SK-N-SH treated with all-trans-retinoic acid at 6 μM for 48 hours (cell line): ENCODE results near the gene KSR2.

Source experiments
- ATAC-seq: fragments of 200-7000 bp; cut with Tn5 transposase; 3 replicates; pipeline ENCODE4 v1.9.1; 2020; ENCODE audit warnings: mild to moderate bottlenecking, moderate library complexity
- ARNTL ChIP-seq: fragments of 450-650 bp; formaldehyde crosslinking; IDR thresholded peaks from 2 replicates; pipeline ENCODE4 v1.5.0; 2020; ENCODE audit warnings: low read depth, mild to moderate bottlenecking, moderate library complexity, borderline replicate concordance
- BACH2 ChIP-seq: fragments of 250-450 bp; sonication (Bioruptor Pico); IDR thresholded peaks from 2 replicates; pipeline ENCODE4 v1.9.0; 2021; ENCODE audit warnings: mild to moderate bottlenecking, borderline replicate concordance
- CSDC2 ChIP-seq: fragments of 250-450 bp; sonication (Bioruptor Pico); IDR thresholded peaks from 2 replicates; pipeline ENCODE4 v1.5.0; 2020; ENCODE audit warnings: mild to moderate bottlenecking, moderate library complexity
- CSRNP3 ChIP-seq: fragments of 250-450 bp; sonication (Bioruptor Pico); IDR thresholded peaks from 2 replicates; pipeline ENCODE4 v1.5.1; 2021; ENCODE audit warnings: mild to moderate bottlenecking, moderate library complexity
- ESRRG ChIP-seq: fragments of 250-450 bp; sonication (Bioruptor Pico); IDR thresholded peaks from 2 replicates; pipeline ENCODE4 v1.6.1; 2021; ENCODE audit warnings: mild to moderate bottlenecking
- GLIS3 ChIP-seq: fragments of 250-450 bp; sonication (Bioruptor Pico); IDR thresholded peaks from 2 replicates; pipeline ENCODE4 v1.5.0; 2020; ENCODE audit warnings: mild to moderate bottlenecking, moderate library complexity
- ISL1 ChIP-seq: fragments of 250-450 bp; sonication (Bioruptor Pico); IDR thresholded peaks from 2 replicates; pipeline ENCODE4 v2.1.2; 2022; ENCODE audit warnings: mild to moderate bottlenecking, moderate library complexity
- PATZ1 ChIP-seq: fragments of 250-450 bp; sonication (Bioruptor Pico); IDR thresholded peaks from 2 replicates; pipeline ENCODE4 v1.8.0; 2020; ENCODE audit warnings: mild to moderate bottlenecking, moderate library complexity, borderline replicate concordance
- POU6F1 ChIP-seq: fragments of 250-450 bp; sonication (Bioruptor Pico); IDR thresholded peaks from 2 replicates; pipeline ENCODE4 v1.8.0; 2021; ENCODE audit warnings: low read depth, mild to moderate bottlenecking, moderate library complexity, borderline replicate concordance
- PPARA ChIP-seq: fragments of 250-450 bp; sonication (Bioruptor Pico); IDR thresholded peaks from 2 replicates; pipeline ENCODE4 v1.5.0; 2020; ENCODE audit warnings: mild to moderate bottlenecking, borderline replicate concordance
- RARB ChIP-seq: fragments of 250-450 bp; sonication (Bioruptor Pico); IDR thresholded peaks from 2 replicates; pipeline ENCODE4 v1.8.0; 2021; ENCODE audit warnings: mild to moderate bottlenecking, moderate library complexity
- SNAI2 ChIP-seq: fragments of 250-450 bp; sonication (Bioruptor Pico); IDR thresholded peaks from 2 replicates; pipeline ENCODE4 v1.5.0; 2020; ENCODE audit warnings: mild to moderate bottlenecking, moderate library complexity
- TCF4 ChIP-seq: fragments of 250-450 bp; sonication (Bioruptor Pico); IDR thresholded peaks from 2 replicates; pipeline ENCODE4 v1.8.0; 2021; ENCODE audit warnings: mild to moderate bottlenecking, moderate library complexity, borderline replicate concordance
- TSHZ2 ChIP-seq: fragments of 250-450 bp; sonication (Bioruptor Pico); IDR thresholded peaks from 2 replicates; pipeline ENCODE4 v1.5.0; 2020; ENCODE audit warnings: mild to moderate bottlenecking, moderate library complexity
- ZC3H10 ChIP-seq: fragments of 250-450 bp; sonication (Bioruptor Pico); IDR thresholded peaks from 2 replicates; pipeline ENCODE4 v1.5.1; 2021; ENCODE audit warnings: mild to moderate bottlenecking, moderate library complexity
- ZFP3 ChIP-seq: fragments of 250-450 bp; sonication (Bioruptor Pico); IDR thresholded peaks from 2 replicates; pipeline ENCODE4 v1.5.0; 2020; ENCODE audit warnings: mild to moderate bottlenecking, moderate library complexity
- ZFP30 ChIP-seq: fragments of 450-650 bp; formaldehyde crosslinking; IDR thresholded peaks from 2 replicates; pipeline ENCODE4 v1.5.0; 2022; ENCODE audit warnings: mild to moderate bottlenecking, moderate library complexity
- ZNF565 ChIP-seq: fragments of 450-650 bp; formaldehyde crosslinking; conservative IDR thresholded peaks from 2 replicates; pipeline ENCODE4 v1.5.0; 2020; ENCODE audit warnings: low read depth, mild to moderate bottlenecking, moderate library complexity
- ZNF70 ChIP-seq: fragments of 450-650 bp; formaldehyde crosslinking; IDR thresholded peaks from 2 replicates; pipeline ENCODE4 v1.5.0; 2020; ENCODE audit warnings: mild to moderate bottlenecking, moderate library complexity
- ZNF8 ChIP-seq: fragments of 450-650 bp; formaldehyde crosslinking; IDR thresholded peaks from 2 replicates; pipeline ENCODE4 v1.5.0; 2020; ENCODE audit warnings: mild to moderate bottlenecking, moderate library complexity

Gene KSR2

GRCh38 chr12:117641885-117642284, 326.9 kb downstream of the KSR2 start (continued):
- TF ChIP-seq TSHZ2 (CRISPR knock-in tag) (no peak), ZNF565 (CRISPR knock-in tag) (no peak), ZNF70 (CRISPR knock-in tag) (no peak), ZC3H10 (CRISPR knock-in tag) (no peak), ZNF8 (no peak), ZFP3 (CRISPR knock-in tag) (no peak), BACH2 (CRISPR knock-in tag) (no peak), POU6F1 (CRISPR knock-in tag) (no peak), ARNTL (CRISPR knock-in tag) (no peak), ISL1 (no peak), PATZ1 (CRISPR knock-in tag) (no peak), TCF4 (CRISPR knock-in tag) (no peak), PPARA (CRISPR knock-in tag) (no peak)

- no peak for TF ChIP-seq SNAI2 (CRISPR knock-in tag)
- TF ChIP-seq ZFP30 (CRISPR knock-in tag), result no peak
- TF ChIP-seq POU6F1 (CRISPR knock-in tag), result no peak
- TF ChIP-seq ZNF565 (CRISPR knock-in tag), result no peak
- no peak for TF ChIP-seq CSDC2 (CRISPR knock-in tag)
- TF ChIP-seq ARNTL (CRISPR knock-in tag), result no peak
- no peak for TF ChIP-seq RARB (CRISPR knock-in tag)
- TF ChIP-seq ZNF8, result no peak
- ATAC-seq, result no peak
Measured at GRCh38 chr12:117640511-117640910, 328.3 kb downstream of the KSR2 start.

- ATAC-seq, result no peak
- TF ChIP-seq RARB (CRISPR knock-in tag) (no peak), TCF4 (CRISPR knock-in tag) (no peak), GLIS3 (no peak), ZFP3 (CRISPR knock-in tag) (no peak), ZNF565 (CRISPR knock-in tag) (no peak), CSDC2 (CRISPR knock-in tag) (no peak), ZNF70 (CRISPR knock-in tag) (no peak), SNAI2 (CRISPR knock-in tag) (no peak), CSRNP3 (CRISPR knock-in tag) (no peak), ZFP30 (CRISPR knock-in tag) (no peak), PATZ1 (CRISPR knock-in tag) (no peak), ESRRG (CRISPR knock-in tag) (no peak), ZNF8 (no peak), POU6F1 (CRISPR knock-in tag) (no peak), TSHZ2 (CRISPR knock-in tag) (no peak), ARNTL (CRISPR knock-in tag) (no peak)
Measured at GRCh38 chr12:117629454-117629853, 339.3 kb downstream of the KSR2 start.
